Naive B cell (primary cell): Measurements from ENCODE around the gene MXD4. TPM values are rescaled to one million over a fixed set of nuclear protein-coding genes. Genes with fewer than 3 reads are reported as not detected.

Source experiments
- ATAC-seq, 2 donors: fragments of 150-1000 bp; cut with Tn5 transposase; 2 replicates each; pipeline ENCODE4 v1.10.0; 2021; ENCODE audit warnings: low read depth in 2 of 2, mild to moderate bottlenecking in 2 of 2, moderate library complexity in 2 of 2
- DNase-seq: peaks from one replicate; pipeline ENCODE4 v3.0.0; 2022
- H3K27ac Mint-ChIP-seq, 6 donors: one replicate each; pipeline ENCODE4 v1.8.0; 2020 to 2022; ENCODE audit warnings: mild to moderate bottlenecking in 6 of 6, mixed read lengths in 6 of 6, moderate library complexity in 5 of 6, inconsistent platforms in 2 of 6
- H3K27me3 Mint-ChIP-seq, 3 donors: one replicate each; pipeline ENCODE4 v1.8.0; 2021 to 2022; ENCODE audit warnings: mixed read lengths in 3 of 3, mild to moderate bottlenecking in 1 of 3
- H3K36me3 Mint-ChIP-seq, 2 donors: one replicate each; pipeline ENCODE4 v1.8.0; 2020 to 2022; ENCODE audit warnings: mixed read lengths in 2 of 2, inconsistent platforms in 1 of 2, mild to moderate bottlenecking in 1 of 2
- H3K4me1 Mint-ChIP-seq, 3 donors: one replicate each; pipeline ENCODE4 v1.8.0; 2020 to 2022; ENCODE audit warnings: mixed read lengths in 3 of 3, inconsistent platforms in 1 of 3, mild to moderate bottlenecking in 1 of 3, moderate library complexity in 1 of 3
- H3K4me3 Mint-ChIP-seq, 8 donors: one replicate each; pipeline ENCODE4 v1.8.0; 2020 to 2022; ENCODE audit warnings: mild to moderate bottlenecking in 8 of 8, mixed read lengths in 8 of 8, moderate library complexity in 8 of 8, inconsistent platforms in 2 of 8
- H3K9me3 Mint-ChIP-seq, 7 donors: one replicate each; pipeline ENCODE4 v1.8.0; 2020 to 2022; ENCODE audit warnings: mixed read lengths in 7 of 7, mild to moderate bottlenecking in 5 of 7, inconsistent platforms in 2 of 7, moderate library complexity in 1 of 7
- polyA plus RNA-seq, 6 donors: library from polyadenylated mRNA; unstranded; fragments of 300-500 nt; fragmentation: Illumina TruSeq; gene quantifications; one replicate each; pipeline ENCODE4 v1.2.3, GENCODE V29; 2021; ENCODE audit warnings: low read depth in 6 of 6

The MXD4 gene
- polyA plus RNA-seq, 6 donors from 2014 or later: 29.4 to 46.2 (median 40.6) TPM

DNA sequence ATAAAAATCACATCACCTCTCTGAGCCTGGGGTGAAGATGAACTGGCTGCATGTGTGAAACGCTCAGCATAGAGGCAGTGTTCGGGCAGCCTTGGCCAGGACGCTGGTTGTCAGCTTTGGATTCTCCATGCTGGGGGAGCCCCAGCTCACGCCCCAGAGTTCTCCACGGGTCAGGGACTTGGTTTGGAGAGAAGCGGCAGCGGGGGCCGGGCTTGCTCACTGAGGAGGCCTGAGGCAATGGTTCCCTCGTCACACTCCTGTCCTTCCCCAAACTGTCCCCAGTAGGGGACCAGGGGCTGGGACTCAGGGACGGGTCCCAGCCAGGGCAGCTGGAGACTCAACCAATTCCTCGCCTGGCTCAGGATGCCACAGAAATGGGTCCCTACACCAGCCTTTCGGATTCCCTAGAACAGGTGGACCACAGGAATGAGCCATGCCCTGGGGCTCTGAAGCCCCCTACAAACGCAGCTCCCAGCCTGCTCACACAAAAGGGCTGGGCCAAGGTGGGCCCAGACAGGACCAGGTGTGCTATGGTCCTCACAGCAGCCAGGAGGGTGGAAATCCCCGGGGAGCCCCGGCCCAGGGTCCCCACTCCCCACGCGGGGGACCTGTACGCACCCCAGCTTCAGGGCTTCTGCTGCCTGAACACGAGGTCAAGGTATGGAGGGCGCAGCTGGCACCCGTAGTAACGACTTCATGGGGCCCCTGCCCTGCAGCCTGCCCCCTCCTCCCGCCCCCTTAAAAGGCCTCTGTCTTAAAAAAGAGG, 1.4 kb downstream of the MXD4 start:
- Mint-ChIP-seq H3K27me3 (no peaks in the 10 kb centered on the region), H3K36me3 (no peaks in the 10 kb centered on the region), H3K27ac (peak overlapping the region in 3 of 6 donors; percentile 12 to 80 (median 19)), H3K9me3 (no peaks in the 10 kb centered on the region), H3K4me1 (peaks cover 6 to 18% (median 13%) of the 10 kb centered on the region in 3 donors), H3K4me3 (peak overlapping the region; percentile 42 to 90 (median 77))
- DNase-seq: no peak
- ATAC-seq: no peak

DNA sequence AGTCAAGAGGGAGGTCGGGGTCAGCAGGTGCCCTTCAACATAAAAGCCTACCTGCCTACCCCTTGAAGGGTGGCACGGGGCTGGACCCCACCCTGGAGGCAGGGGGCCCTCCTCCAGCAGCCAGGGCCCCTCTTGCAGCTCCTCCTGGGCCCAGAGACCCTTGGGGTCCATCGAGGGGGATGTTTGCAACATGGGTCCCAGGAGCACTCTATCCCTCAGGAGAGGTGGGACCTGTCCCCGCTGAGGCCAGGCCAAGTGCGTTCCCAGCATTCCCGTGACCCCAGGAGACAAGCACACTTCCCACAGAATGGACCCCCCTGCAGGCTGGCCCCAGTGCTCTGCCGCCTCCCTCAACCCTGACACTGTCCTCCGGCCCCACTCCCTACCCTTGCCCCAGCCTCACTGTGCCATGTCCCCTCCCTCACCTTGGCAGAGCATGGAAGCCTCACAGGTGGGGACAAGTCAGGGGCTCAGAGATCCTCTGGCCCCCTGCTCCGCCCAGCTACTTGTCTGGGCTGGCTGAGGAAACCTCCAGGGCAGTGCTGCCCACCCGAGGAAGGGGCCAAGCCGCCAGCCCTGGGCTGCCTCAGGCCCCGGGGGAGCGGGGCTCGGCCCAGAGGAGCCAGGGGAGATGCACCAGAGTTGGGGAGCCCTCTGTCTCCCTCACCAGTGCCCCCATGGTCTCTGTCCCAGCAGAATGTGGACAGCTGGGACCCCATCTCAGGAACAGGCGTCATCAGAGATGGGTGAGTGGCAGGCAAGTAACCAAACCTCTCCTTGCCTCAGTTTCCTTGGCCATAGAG, 2.2 kb downstream of the MXD4 start:
- Mint-ChIP-seq H3K27ac (no peak overlapping the region), H3K36me3 (no peaks in the 10 kb centered on the region), H3K4me1 (peaks cover 10 to 20% (median 17%) of the 10 kb centered on the region in 3 donors)

DNA sequence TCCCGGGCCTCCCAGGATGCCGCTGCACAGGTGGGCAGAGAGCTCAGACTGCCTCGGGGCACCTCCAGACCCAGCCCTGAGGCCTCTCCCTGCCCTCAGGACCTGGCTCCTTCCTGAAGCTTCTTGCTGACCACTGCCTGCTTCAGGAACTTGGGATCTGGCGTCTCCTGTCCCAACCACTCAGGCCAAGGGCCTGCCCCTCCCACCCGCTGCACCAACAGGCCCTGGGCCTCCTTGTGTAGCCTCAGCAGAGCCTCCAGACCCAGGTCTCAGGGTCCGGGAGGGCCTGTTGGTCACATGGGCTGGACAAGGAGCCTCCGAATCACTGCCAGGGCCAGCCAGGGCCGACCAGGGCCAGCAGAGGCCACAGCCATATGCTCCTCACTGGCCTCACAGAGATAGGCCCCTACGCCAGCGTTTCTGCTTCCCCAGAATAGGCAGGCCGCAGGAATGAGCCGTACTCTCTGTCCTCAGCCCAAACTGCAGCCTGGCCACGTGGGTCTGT, 2.8 kb downstream of the MXD4 start:
- H3K36me3 Mint-ChIP-seq: no peaks in the 10 kb centered on the region
- H3K9me3 Mint-ChIP-seq: no peaks in the 10 kb centered on the region
- no peak for DNase-seq
- H3K27ac Mint-ChIP-seq: no peak overlapping the region
- peaks cover 10 to 26% (median 23%) of the 10 kb centered on the region in 3 donors for H3K4me1 Mint-ChIP-seq
- no peaks in the 10 kb centered on the region for H3K27me3 Mint-ChIP-seq
- H3K4me3 Mint-ChIP-seq: peak overlapping the region in 3 of 8 donors; percentile 23 to 73 (median 27)
- no peak for ATAC-seq

More for the DNA sequence above, 2.2 kb downstream of the MXD4 start:
- DNase-seq: no peak
- ATAC-seq: no peak
- H3K9me3 Mint-ChIP-seq: no peaks in the 10 kb centered on the region
- peak overlapping the region; percentile 9 to 85 (median 70) for H3K4me3 Mint-ChIP-seq
- H3K27me3 Mint-ChIP-seq: no peaks in the 10 kb centered on the region

DNA sequence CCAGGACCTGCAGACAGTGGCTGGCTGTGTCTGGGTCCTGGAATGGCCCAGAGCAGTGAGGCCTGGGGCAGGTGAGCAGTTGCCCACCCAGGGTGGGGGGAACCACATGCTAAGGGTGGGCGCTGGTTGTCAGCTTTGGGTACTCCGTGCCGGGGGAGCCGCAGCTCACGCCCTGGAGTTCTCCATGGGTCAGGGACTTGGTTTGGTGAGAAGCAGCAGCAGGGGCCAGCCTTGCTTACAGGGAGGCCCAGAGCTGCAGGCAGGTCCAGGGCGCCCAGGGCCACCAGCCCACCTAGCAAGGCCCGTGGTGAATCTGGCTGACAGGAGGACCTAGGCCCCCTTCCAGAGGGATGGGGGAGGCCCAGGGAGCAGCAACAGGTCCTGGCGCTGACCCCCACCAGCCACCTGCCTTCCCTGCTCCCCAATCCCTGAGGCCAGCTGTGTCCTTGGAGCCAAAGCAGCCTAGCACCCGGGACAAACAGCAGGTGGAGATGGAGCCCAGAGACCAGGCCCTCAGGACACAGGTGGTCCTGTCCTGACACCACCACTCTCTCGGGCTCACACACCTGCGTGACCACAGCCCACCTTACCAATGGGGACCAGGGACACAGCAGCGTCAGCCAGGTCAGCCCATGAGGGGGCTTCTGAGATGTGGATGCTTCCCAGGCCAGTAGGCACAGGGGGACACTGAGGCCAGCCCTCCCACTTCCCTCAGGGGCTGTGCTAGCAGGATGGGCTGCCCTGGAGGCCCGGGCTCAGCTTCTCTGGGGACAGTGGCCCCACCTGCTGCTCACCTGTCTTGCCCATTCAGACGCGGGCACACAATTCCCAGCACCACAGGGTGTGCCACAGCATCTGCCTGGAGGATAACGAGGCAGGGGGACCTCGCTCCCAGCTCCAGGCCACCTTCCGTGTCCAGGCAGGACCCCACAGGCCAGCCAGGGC, 3.5 kb downstream of the MXD4 start:
- no peak for DNase-seq
- H3K36me3 Mint-ChIP-seq: no peaks in the 10 kb centered on the region
- peak overlapping the region in 1 of 6 donors; percentile 44 for H3K27ac Mint-ChIP-seq
- ATAC-seq: no peak
- H3K9me3 Mint-ChIP-seq: no peaks in the 10 kb centered on the region
- H3K4me3 Mint-ChIP-seq: peak overlapping the region in 2 of 8 donors; percentile 13 to 24
- H3K27me3 Mint-ChIP-seq: no peaks in the 10 kb centered on the region
- H3K4me1 Mint-ChIP-seq: peaks cover 10 to 25% (median 24%) of the 10 kb centered on the region in 3 donors

DNA sequence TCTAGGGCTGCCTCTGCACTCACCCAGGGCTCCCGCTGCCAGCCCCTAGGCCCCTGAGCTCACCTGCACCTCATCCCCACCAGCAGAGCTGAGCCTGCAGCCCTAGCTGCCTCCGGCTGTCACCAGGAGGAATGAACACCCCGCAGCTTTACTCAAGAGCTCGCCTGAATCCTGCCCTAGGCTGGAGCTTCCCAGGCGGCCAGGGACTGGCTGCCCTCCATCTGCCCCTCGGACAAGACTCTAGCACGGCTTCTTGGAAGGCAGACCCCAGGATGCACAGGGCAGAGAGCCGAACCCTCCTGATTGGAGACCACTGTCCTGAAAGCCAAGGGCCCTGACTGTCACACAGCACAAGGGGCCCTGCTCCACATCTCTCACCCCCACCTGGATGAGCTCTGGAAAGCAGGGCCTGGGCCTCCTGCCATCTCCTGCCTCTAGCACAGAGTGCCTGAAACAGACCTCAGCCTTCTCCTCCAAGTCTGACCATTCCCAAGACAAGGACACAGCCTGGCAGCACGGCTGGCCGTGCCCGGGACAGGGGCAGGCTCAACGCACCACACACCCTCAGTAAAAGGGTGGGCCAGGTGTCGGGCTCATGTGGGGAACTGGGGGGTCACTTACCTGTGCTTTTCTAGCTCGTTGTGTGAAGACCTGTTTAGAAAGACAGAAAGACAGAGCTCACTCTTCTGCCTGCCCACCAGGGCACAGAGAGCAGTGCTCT, 4.4 kb downstream of the MXD4 start:
- Mint-ChIP-seq H3K36me3 (no peaks in the 10 kb centered on the region), H3K4me3 (peak overlapping the region in 3 of 8 donors; percentile 13 to 24 (median 24)), H3K27ac (peak overlapping the region in 2 of 6 donors; percentile 44 to 48), H3K4me1 (peaks cover 13 to 24% (median 22%) of the 10 kb centered on the region in 3 donors), H3K27me3 (no peaks in the 10 kb centered on the region), H3K9me3 (no peaks in the 10 kb centered on the region)
- DNase-seq (no peak), ATAC-seq (no peak)

DNA sequence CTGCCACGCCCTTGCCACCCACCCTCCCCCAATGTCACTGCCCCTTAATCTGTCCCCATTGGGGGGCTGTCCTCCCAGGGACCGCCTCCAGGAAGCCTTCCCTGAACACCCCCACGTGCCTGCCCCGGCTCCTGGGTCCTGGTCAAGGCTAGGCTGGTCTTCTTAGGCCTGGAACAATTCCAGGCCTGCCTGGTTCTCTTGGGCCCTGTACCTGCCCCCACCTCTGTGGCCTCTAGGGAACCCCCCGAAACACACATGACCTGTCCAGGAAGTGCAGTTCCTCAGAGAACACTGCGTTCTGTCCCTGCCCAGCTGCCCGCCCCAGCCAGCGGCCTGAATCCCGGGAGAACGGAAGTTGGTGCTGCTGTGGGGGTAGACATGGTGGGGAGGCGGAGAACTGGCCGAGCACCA, 5.1 kb downstream of the MXD4 start:
- Mint-ChIP-seq H3K4me3 (no peak overlapping the region), H3K36me3 (no peaks in the 10 kb centered on the region), H3K9me3 (no peaks in the 10 kb centered on the region), H3K27me3 (no peaks in the 10 kb centered on the region), H3K27ac (peak overlapping the region in 1 of 6 donors; percentile 48), H3K4me1 (peaks cover 13 to 24% (median 22%) of the 10 kb centered on the region in 3 donors)
- no peak for ATAC-seq
- DNase-seq: no peak

DNA sequence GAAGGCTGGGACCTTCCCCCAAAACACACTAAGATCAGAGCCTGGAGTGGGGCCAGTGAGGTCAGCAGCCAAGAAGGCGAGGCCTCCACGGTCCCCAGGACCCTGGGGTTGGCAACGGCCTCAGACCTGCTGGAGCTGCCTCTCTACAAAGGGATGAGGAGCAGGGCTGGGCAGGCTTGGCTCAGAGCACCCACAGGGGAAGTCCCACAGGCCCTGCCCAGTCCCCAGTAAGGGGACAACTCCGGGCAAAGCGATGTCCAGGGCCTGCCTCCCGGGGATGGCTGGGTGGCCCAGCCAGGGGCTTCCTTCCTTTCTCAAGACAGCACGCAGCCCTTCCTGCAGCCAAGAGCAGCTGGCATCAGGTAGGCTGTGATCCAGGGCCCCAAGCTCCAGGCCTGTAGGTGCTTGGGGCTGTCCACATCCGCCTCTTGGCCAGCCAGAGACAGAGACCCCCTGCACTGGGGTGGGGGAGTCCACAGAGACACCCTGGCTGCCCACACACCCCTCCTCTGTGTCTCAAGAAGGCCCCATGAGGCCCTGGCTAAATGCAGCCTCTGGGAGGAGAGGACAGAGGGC, 5.7 kb downstream of the MXD4 start:
- DNase-seq: no peak

DNA sequence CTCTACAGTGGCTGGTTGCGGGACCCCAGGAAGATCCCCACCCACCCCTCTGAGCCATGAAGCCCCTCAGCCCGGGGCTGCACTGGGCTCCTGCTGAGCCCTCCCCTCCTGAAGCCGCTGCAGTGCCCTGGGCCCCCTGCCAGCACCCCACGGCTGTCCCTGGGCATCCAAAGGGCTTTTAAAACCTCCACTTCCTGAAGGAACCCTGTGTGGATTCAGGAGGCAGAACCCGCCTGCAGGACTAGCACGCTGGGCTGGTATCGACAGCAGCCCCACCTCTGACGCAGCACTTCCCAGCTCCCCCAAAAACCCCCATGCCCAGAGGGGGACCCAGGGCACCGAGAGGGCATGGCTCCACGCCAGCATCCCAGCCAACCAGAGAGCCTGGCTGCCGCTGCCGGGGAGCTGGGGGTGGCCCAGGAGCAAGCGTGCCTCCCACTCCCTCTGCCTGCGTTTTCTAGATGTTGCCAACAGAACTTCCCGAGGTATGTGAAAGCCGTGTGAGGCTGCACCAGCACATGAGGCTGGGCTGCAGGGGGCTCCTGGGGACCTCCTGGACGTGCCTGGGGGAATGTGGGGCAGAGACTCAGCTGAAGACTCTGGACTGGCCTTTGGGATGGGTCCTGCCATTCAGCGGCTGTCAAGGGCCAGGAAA, 6.3 kb downstream of the MXD4 start:
- peak overlapping the region in 1 of 6 donors; percentile 86 for H3K27ac Mint-ChIP-seq
- H3K4me3 Mint-ChIP-seq: no peak overlapping the region
- no peaks in the 10 kb centered on the region for H3K27me3 Mint-ChIP-seq
- no peaks in the 10 kb centered on the region for H3K36me3 Mint-ChIP-seq
- H3K4me1 Mint-ChIP-seq: peaks cover 13 to 24% (median 22%) of the 10 kb centered on the region in 3 donors
- DNase-seq: no peak
- no peak for ATAC-seq
- no peaks in the 10 kb centered on the region for H3K9me3 Mint-ChIP-seq

More for the DNA sequence above, 5.7 kb downstream of the MXD4 start:
- peaks cover 13 to 24% (median 22%) of the 10 kb centered on the region in 3 donors for H3K4me1 Mint-ChIP-seq
- no peaks in the 10 kb centered on the region for H3K27me3 Mint-ChIP-seq
- H3K4me3 Mint-ChIP-seq: no peak overlapping the region
- H3K27ac Mint-ChIP-seq: no peak overlapping the region
- H3K36me3 Mint-ChIP-seq: no peaks in the 10 kb centered on the region
- no peak for ATAC-seq
- no peaks in the 10 kb centered on the region for H3K9me3 Mint-ChIP-seq

DNA sequence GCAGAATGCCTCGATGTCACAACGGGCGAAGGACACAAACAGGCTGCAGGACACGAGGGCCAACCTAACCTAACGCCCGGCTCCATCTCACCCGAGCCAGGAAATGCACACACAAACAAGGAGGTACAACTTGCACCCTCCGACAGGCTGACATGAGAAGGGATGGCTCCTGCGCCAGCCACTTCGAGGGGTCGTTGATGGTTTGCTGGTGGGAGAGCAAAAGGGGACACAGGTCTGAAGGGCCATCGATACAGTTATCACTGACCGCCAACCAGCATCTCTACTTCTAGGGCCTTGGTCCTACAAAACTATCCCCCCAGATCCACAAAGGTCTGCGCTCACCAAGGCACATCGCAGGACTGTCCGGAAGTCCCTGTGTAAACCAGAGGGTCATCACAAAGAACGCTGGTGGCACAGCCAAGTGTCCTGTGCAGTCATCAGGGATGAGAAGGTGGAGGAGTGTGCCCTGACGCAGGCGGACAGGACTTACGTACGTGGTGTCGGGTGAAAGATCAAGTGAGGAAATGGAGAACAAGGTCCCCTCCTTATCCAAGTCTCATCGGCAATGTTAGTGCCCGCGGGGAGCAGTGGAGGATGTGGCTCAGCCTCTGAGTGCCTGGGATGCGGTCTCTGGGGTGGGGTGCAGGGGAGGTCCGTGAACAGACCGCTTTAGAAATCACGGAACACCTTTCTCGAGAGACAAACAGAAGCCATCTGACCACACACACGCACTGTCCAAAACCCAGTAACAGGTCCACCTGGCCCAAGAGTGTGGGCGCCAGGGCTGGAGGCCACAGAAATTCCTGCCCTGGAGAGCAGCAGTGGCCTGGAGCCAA, 7.0 kb downstream of the MXD4 start:
- DNase-seq: no peak
- H3K27ac Mint-ChIP-seq: peak overlapping the region in 2 of 6 donors; percentile 70 to 86
- no peak for ATAC-seq
- peaks cover 13 to 24% (median 19%) of the 10 kb centered on the region in 3 donors for H3K4me1 Mint-ChIP-seq
- H3K36me3 Mint-ChIP-seq: no peaks in the 10 kb centered on the region
- no peak overlapping the region for H3K4me3 Mint-ChIP-seq
- H3K9me3 Mint-ChIP-seq: no peaks in the 10 kb centered on the region
- no peaks in the 10 kb centered on the region for H3K27me3 Mint-ChIP-seq

DNA sequence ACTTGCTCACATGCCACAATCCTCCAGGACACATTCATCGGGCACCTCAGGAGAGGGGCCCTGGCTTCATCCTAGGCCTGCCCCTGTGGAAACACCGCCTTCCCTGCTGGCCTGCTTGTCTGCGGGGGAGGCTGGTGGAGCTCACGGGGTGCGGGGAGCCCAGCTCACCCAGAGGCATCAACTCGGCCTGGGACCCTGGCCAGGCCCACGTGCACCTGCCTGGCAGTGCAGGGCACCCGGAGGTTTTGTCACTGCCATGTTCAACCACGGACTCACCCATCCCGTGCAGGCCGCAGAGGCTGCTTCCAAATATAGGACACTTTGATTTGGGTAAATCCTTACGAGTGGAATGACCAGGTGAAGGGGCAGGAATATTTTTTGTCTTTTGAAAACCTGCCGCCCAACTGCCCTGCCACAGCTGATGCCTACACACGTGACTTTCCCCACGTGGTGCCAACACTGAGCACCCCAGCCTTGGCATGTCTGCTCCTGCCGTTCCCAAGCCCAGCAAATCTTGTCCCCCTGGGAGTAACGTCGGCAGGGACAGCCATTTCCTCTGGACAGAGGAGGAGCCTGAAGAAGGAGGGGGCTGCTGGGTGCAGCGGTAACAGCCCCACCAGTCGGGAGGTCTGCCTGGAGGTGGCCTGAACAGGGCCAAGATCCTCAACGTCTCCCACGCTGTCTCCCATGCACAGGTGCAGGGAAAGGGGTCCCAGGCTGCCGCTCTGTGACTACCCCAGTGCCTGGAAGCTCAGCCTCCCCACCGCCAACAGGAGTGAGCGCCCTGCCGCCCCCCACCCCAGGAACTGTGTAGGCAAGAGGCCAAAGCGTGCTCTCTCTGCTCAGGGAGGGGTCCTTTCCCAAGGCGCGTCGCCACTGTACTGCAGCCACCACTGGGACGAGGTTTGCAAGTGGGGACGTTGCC, 8.5 kb downstream of the MXD4 start:
- no peak overlapping the region for H3K4me3 Mint-ChIP-seq
- H3K27me3 Mint-ChIP-seq: no peaks in the 10 kb centered on the region
- H3K9me3 Mint-ChIP-seq: no peaks in the 10 kb centered on the region
- H3K4me1 Mint-ChIP-seq: peaks cover 13 to 24% (median 16%) of the 10 kb centered on the region in 3 donors
- DNase-seq: no peak
- H3K27ac Mint-ChIP-seq: peak overlapping the region in 1 of 6 donors; percentile 49
- ATAC-seq: no peak
- no peaks in the 10 kb centered on the region for H3K36me3 Mint-ChIP-seq
